K562 (cell line): Measurements from ENCODE around the gene HP1BP3. TPM values are rescaled to one million over a fixed set of nuclear protein-coding genes. Genes with fewer than 3 reads are reported as not detected.

Source experiments
- ATAC-seq: fragments of 200-7000 bp; cut with Tn5 transposase; 3 replicates; pipeline ENCODE4 v1.9.1; 2020; ENCODE audit warnings: moderate library complexity
- BruUV-seq: library from RNA; stranded (reverse); fragments of 400-500 nt; replicated peaks from 2 replicates; lab custom pipeline; 2021; lab: Mats Ljungman, UMichigan
- CTCF ChIA-PET: fragments of 300-600 bp; formaldehyde crosslinking; extraction: SDS; loops from one replicate; lab custom pipeline; 2021; ENCODE audit warnings: low intra/inter-chr PET ratio; lab: Yijun Ruan, JAX
- POLR2A ChIA-PET: fragments of 300-600, 350-650 bp; sonication (Branson Sonifier 250); formaldehyde crosslinking; extraction: SDS; loops from one replicate; lab custom pipeline; 2021; ENCODE audit warnings: antibody characterized with exemption, inconsistent platforms; lab: Yijun Ruan, JAX
- DNase-seq, 4 experiments: peaks; one replicate each; pipeline versions ENCODE4 v3.0.0 to v3.0.0-alpha.2; 2011 to 2018; ENCODE audit warnings: low spot score in 3 of 4, mixed read lengths in 3 of 4; ENCODE audit errors: extremely low read depth in 1 of 4
- FAIRE-seq: peaks from 2 replicates; lab custom pipeline; 2011; peaks lifted over from hg19 to GRCh38; lab: Jason Lieb, UNC
- H2AFZ ChIP-seq: 2 replicates; pipeline ENCODE4 v1.6.0; 2011; ENCODE audit warnings: low read depth, low read length, control low read depth, inconsistent platforms
- H3K27ac ChIP-seq: fragments of 200-600 bp; 3 replicates; pipeline ENCODE4 v1.8.0; 2011; ENCODE audit warnings: low read depth, mild to moderate bottlenecking, control low read depth, inconsistent platforms, low read length, moderate library complexity, mixed read lengths; ENCODE audit errors: extremely low read depth
- H3K27me3 ChIP-seq, 2 experiments: fragments of 300-600 bp in 1 of 2; 2 replicates in 1 of 2; 3 replicates in 1 of 2; pipeline versions ENCODE4 v1.6.0 to v1.8.0; 2011; ENCODE audit warnings: inconsistent platforms in 2 of 2, low read length in 2 of 2, mild to moderate bottlenecking in 1 of 2, mixed read lengths in 1 of 2, moderate library complexity in 1 of 2; ENCODE audit not compliant: control insufficient read depth in 2 of 2, insufficient read depth in 2 of 2
- H3K36me3 ChIP-seq: fragments of 300-600 bp; 3 replicates; pipeline ENCODE4 v1.8.0; 2011; ENCODE audit warnings: mild to moderate bottlenecking, low read length, inconsistent platforms; ENCODE audit not compliant: control insufficient read depth, insufficient read depth
- H3K4me1 ChIP-seq, 2 experiments: fragments of 200-600 bp in 1 of 2; replicated peaks in 1 of 2; 2 replicates in 1 of 2; 3 replicates in 1 of 2; pipeline versions ENCODE4 v1.5.1 to v1.8.0; 2011; ENCODE audit warnings: inconsistent platforms in 2 of 2, low read length in 2 of 2, mild to moderate bottlenecking in 1 of 2, mixed read lengths in 1 of 2, moderate library complexity in 1 of 2; ENCODE audit not compliant: control insufficient read depth in 2 of 2, insufficient read depth in 2 of 2
- H3K4me2 ChIP-seq: 2 replicates; pipeline ENCODE4 v1.6.1; 2011; ENCODE audit warnings: low read length, control low read depth, inconsistent platforms, mixed read lengths; ENCODE audit not compliant: insufficient read depth
- H3K4me3 ChIP-seq: fragments of 200-600 bp; sonication (generic), shearing (Covaris generic); 2 replicates; pipeline ENCODE4 v1.5.1; 2016; ENCODE audit warnings: control low read depth, inconsistent platforms
- H3K79me2 ChIP-seq: fragments of 200-600 bp; 3 replicates; pipeline ENCODE4 v1.8.0; 2011; ENCODE audit warnings: low read length, inconsistent platforms; ENCODE audit not compliant: control insufficient read depth, insufficient read depth
- H3K9ac ChIP-seq, 2 experiments: 2 replicates each; pipeline versions ENCODE4 v1.6.0 to v1.6.1; 2011; ENCODE audit warnings: low read depth in 2 of 2, low read length in 2 of 2, control low read depth in 1 of 2, inconsistent platforms in 1 of 2, mild to moderate bottlenecking in 1 of 2, mixed read lengths in 1 of 2; ENCODE audit not compliant: insufficient read depth in 1 of 2
- H3K9me1 ChIP-seq: one replicate; pipeline ENCODE4 v1.6.0; 2011; ENCODE audit warnings: inconsistent platforms, mild to moderate bottlenecking, low read length, moderate library complexity; ENCODE audit not compliant: control insufficient read depth, insufficient read depth
- H3K9me3 ChIP-seq: replicated peaks from 2 replicates; pipeline ENCODE4 v1.5.1; 2011; ENCODE audit warnings: low read depth, low read length, inconsistent platforms; ENCODE audit not compliant: control insufficient read depth, insufficient read depth
- H4K20me1 ChIP-seq: replicated peaks from 2 replicates; pipeline ENCODE4 v1.6.1; 2011; ENCODE audit warnings: low read length, inconsistent platforms, mixed read lengths; ENCODE audit not compliant: control insufficient read depth, insufficient read depth
- ZBTB26 ChIP-seq: fragments of 450-650 bp; formaldehyde crosslinking; IDR thresholded peaks from 2 replicates; pipeline ENCODE4 v1.4.0; 2022; ENCODE audit warnings: missing genetic modification characterization
- ZFP36 ChIP-seq: fragments of 150-350 bp; IDR thresholded peaks from 2 replicates; pipeline ENCODE4 v1.6.1; 2018; ENCODE audit warnings: low read length, low read depth; ENCODE audit not compliant: partially characterized antibody
- ZNF354B ChIP-seq: fragments of 250-450 bp; sonication (Bioruptor Pico); IDR thresholded peaks from 2 replicates; pipeline ENCODE4 v1.4.0; 2020
- ZNF431 ChIP-seq: sonication (generic); formaldehyde crosslinking; IDR thresholded peaks from 2 replicates; pipeline ENCODE4 v1.8.0; 2022; ENCODE audit warnings: mild to moderate bottlenecking, missing genetic modification reagents
- WGBS: fragments of 100-300 bp; shearing (Covaris generic); methylation state at CpG from one replicate; pipeline ENCODE4 v1.1.6; 2016; ENCODE audit warnings: low coverage, mixed read lengths; ENCODE audit not compliant: insufficient coverage; ENCODE audit errors: missing lambda C conversion rate; 5-methylcytosine and 5-hydroxymethylcytosine counted together
- in situ Hi-C: fragments of 300-500 bp; cut with MboI; formaldehyde crosslinking; loops from 4 replicates; pipeline ENCODE4 v1.15.0; 2018; ENCODE audit warnings: inconsistent platforms, mixed read lengths
- intact Hi-C: fragments of 100-400 bp; cut with micrococcal nuclease; formaldehyde crosslinking; loops from 2 replicates; pipeline ENCODE4 v1.14.2; 2022
- polyA plus RNA-seq, 8 experiments: library from polyadenylated mRNA; depleted of rRNA in 4 of 8; stranded (reverse) in 5 of 8; unstranded in 3 of 8; fragments of >200 nt; fragmentation: Nextera tagmentation in 2 of 8; fragmentation: Illumina TruSeq in 1 of 8; extraction: Ambion mirVana in 2 of 8; extraction: Trizol in 1 of 8; gene quantifications; 2 replicates each; pipeline versions ENCODE4 v1.2.1 to v1.2.3, GENCODE V29; 2011 to 2014; ENCODE audit warnings: inconsistent platforms in 1 of 8, missing spikeins in 1 of 8
- total RNA-seq, 7 experiments: library from RNA; depleted of rRNA in 6 of 7; stranded (reverse); fragments of >200 nt in 6 of 7; fragmentation: Illumina TruSeq in 2 of 7; extraction: Trizol in 2 of 7; gene quantifications; 2 replicates each; pipeline versions ENCODE4 v1.2.1 to v1.2.3, GENCODE V29; 2011 to 2021; ENCODE audit warnings: low replicate concordance in 1 of 7

HP1BP3 gene
- total and polyA plus RNA-seq, 9 of the 15 experiments (the other 6 are each of a cell fraction or from before 2014, with no cell fraction given): 57.3 to 513 (median 240) TPM

GRCh38 chr1:20730690-20731056, 56.4 kb downstream of the HP1BP3 start:
- H3K27ac ChIP-seq: no peak overlapping the region
- H3K79me2 ChIP-seq: no peaks in the 10 kb centered on the region
- no peaks in the 10 kb centered on the region for H3K36me3 ChIP-seq
- 13% methylated on average over 4 of the region's 4 CpGs for WGBS
- no peak for FAIRE-seq
- peaks cover 3% of the 10 kb centered on the region; the same call in 1 of the 2 replicates for H4K20me1 ChIP-seq
- H2AFZ ChIP-seq: no peak overlapping the region
- DNase-seq: no peak
- ATAC-seq: no peak
- peaks cover 12 to 53% of the 10 kb centered on the region in 2 experiments for H3K4me1 ChIP-seq
- H3K27me3 ChIP-seq: peaks cover 0 to 43% of the 10 kb centered on the region in 2 experiments; a peak in 4 of 5 replicates
- TF ChIP-seq ZFP36 (peak; percentile 65), ZNF431 (no peak)
- intact Hi-C loops (no loop called here), in situ Hi-C loops (no loop called here)
- POLR2A ChIA-PET: interaction anchor here (0.5 to 0.6 kb wide), 2 partner anchors 43 to 255 kb away, joined by 3 read pairs; no protein-coding TSS in a partner anchor
- no peak overlapping the region for H3K9ac ChIP-seq
- no peaks in the 10 kb centered on the region; the same call in 1 of the 2 replicates for H3K9me3 ChIP-seq
- H3K4me3 ChIP-seq: no peak overlapping the region
- H3K9me1 ChIP-seq: peaks cover 8% of the 10 kb centered on the region
- CTCF ChIA-PET: no interaction called here
- no peak overlapping the region for H3K4me2 ChIP-seq
- no TSS peak for BruUV-seq

GRCh38 chr1:20729990-20730689, 57.0 kb downstream of the HP1BP3 start:
- H2AFZ ChIP-seq: no peak overlapping the region
- no peak overlapping the region for H3K4me2 ChIP-seq
- ATAC-seq (no peak), FAIRE-seq (no peak), DNase-seq (no peak)
- no peaks in the 10 kb centered on the region for H3K36me3 ChIP-seq
- H3K27me3 ChIP-seq: peaks cover 0 to 48% of the 10 kb centered on the region in 2 experiments; a peak in 4 of 5 replicates
- ChIA-PET POLR2A (interaction anchor here (0.5 kb wide), 1 partner anchor 43 kb away, joined by 3 read pairs; no protein-coding TSS in a partner anchor), CTCF (no interaction called here)
- H3K9me1 ChIP-seq: peaks cover 8% of the 10 kb centered on the region
- H3K27ac ChIP-seq: no peak overlapping the region
- peaks cover 12 to 56% of the 10 kb centered on the region in 2 experiments for H3K4me1 ChIP-seq
- peaks cover 6% of the 10 kb centered on the region; the same call in 1 of the 2 replicates for H4K20me1 ChIP-seq
- no peak for TF ChIP-seq ZNF354B (CRISPR knock-in tag)
- TF ChIP-seq ZBTB26 (CRISPR knock-in tag): peak; percentile 43; the same call in 1 of the 2 replicates
- no TSS peak for BruUV-seq
- no peaks in the 10 kb centered on the region for H3K79me2 ChIP-seq
- WGBS: 6% methylated on average over 10 of the region's 19 CpGs
- intact Hi-C loops (no loop called here), in situ Hi-C loops (no loop called here)
- H3K9me3 ChIP-seq: no peaks in the 10 kb centered on the region; the same call in 1 of the 2 replicates
- peak overlapping the region in 1 of 2 experiments; percentile 43; a peak in 2 of 4 replicates for H3K9ac ChIP-seq
- H3K4me3 ChIP-seq: no peak overlapping the region
